ENCODE results near the gene ACTR2. TPM values are rescaled to one million over a fixed set of nuclear protein-coding genes. Genes with fewer than 3 reads are reported as not detected.
"Not testable (repeated sequence)": the region's sequence is repeated elsewhere in the genome, so short reads cannot be mapped to it uniquely, and the experiment has no call there.

The ACTR2 gene
- polyA plus RNA-seq, 1 donor from 2014 or later = 118 TPM

GRCh38 chr2:65240657-65241056 lies 13.0 kb downstream of the ACTR2 start:
- no peaks in the 10 kb centered on the region for H3K9me3 ChIP-seq (ENCODE audit: low read length)
- no peaks in the 10 kb centered on the region for H3K27me3 ChIP-seq (ENCODE audit: insufficient read depth, low read depth, low read length)
- no peaks in the 10 kb centered on the region for H3F3A ChIP-seq (ENCODE audit: insufficient read depth, low read length, poor library complexity, severe bottlenecking)
- H2AFZ ChIP-seq (ENCODE audit: low read depth, low read length) = no peak overlapping the region
- no peak overlapping the region for H3K4me2 ChIP-seq (ENCODE audit: low read length)
- H4K20me1 ChIP-seq (ENCODE audit: insufficient read depth) = no peaks in the 10 kb centered on the region
- no peak for TF ChIP-seq EP300 (conservative IDR thresholded peaks at IDR 0.05; ENCODE audit: poor library complexity, severe bottlenecking)
- TF ChIP-seq POLR2AphosphoS5 (IDR thresholded peaks at IDR 0.05) = no peak
- no peak for TF ChIP-seq SMC3 (conservative IDR thresholded peaks at IDR 0.05; ENCODE audit: poor library complexity)
- TF ChIP-seq TAF1 (IDR thresholded peaks at IDR 0.05; ENCODE audit: low read depth) = no peak
- no peak for TF ChIP-seq EZH2 (IDR thresholded peaks at IDR 0.05; ENCODE audit: borderline replicate concordance, insufficient read depth, low read length, poor library complexity, severe bottlenecking)
- no peak for TF ChIP-seq MXI1 (conservative IDR thresholded peaks at IDR 0.05; ENCODE audit: poor library complexity, severe bottlenecking)
- no peak for TF ChIP-seq RAD21 (conservative IDR thresholded peaks at IDR 0.05)
- TF ChIP-seq REST (IDR thresholded peaks at IDR 0.05; ENCODE audit: borderline replicate concordance) = no peak
- TF ChIP-seq CTCF (IDR thresholded peaks at IDR 0.05; ENCODE audit: poor library complexity, severe bottlenecking) = no peak
- H3K9me2 ChIP-seq (ENCODE audit: insufficient read depth, low read length) = no peaks in the 10 kb centered on the region
- peaks cover 20% of the 10 kb centered on the region for H3K79me2 ChIP-seq (replicated peaks; ENCODE audit: insufficient read depth, low read length)
- no peak overlapping the region for H3K9ac ChIP-seq (ENCODE audit: low read length)
- H3K4me3 ChIP-seq (ENCODE audit: low read length) = no peak overlapping the region
- H3K36me3 ChIP-seq (ENCODE audit: insufficient read depth, low read length) = peaks cover 9% of the 10 kb centered on the region
- no peak overlapping the region for H3K27ac ChIP-seq (ENCODE audit: low read length)

GRCh38 chr2:65244452-65244851 lies 16.8 kb downstream of the ACTR2 start:
- not testable (repeated sequence) for H3K27me3 ChIP-seq (ENCODE audit: insufficient read depth, low read depth, low read length); H3K9ac ChIP-seq (ENCODE audit: low read length); H3K4me3 ChIP-seq (ENCODE audit: low read length); H3K4me2 ChIP-seq (ENCODE audit: low read length); H2AFZ ChIP-seq (ENCODE audit: low read depth, low read length); H3K79me2 ChIP-seq (replicated peaks; ENCODE audit: insufficient read depth, low read length); H4K20me1 ChIP-seq (ENCODE audit: insufficient read depth); H3K36me3 ChIP-seq (ENCODE audit: insufficient read depth, low read length); H3F3A ChIP-seq (ENCODE audit: insufficient read depth, low read length, poor library complexity, severe bottlenecking); H3K27ac ChIP-seq (ENCODE audit: low read length); H3K9me3 ChIP-seq (ENCODE audit: low read length); H3K9me2 ChIP-seq (ENCODE audit: insufficient read depth, low read length)

- TF ChIP-seq SMC3 (conservative IDR thresholded peaks at IDR 0.05; ENCODE audit: poor library complexity) (no peak), TAF1 (IDR thresholded peaks at IDR 0.05; ENCODE audit: low read depth) (no peak), EP300 (conservative IDR thresholded peaks at IDR 0.05; ENCODE audit: poor library complexity, severe bottlenecking) (no peak), POLR2AphosphoS5 (IDR thresholded peaks at IDR 0.05) (no peak), REST (IDR thresholded peaks at IDR 0.05; ENCODE audit: borderline replicate concordance) (no peak), EZH2 (IDR thresholded peaks at IDR 0.05; ENCODE audit: borderline replicate concordance, insufficient read depth, low read length, poor library complexity, severe bottlenecking) (no peak), MXI1 (conservative IDR thresholded peaks at IDR 0.05; ENCODE audit: poor library complexity, severe bottlenecking) (no peak), CTCF (IDR thresholded peaks at IDR 0.05; ENCODE audit: poor library complexity, severe bottlenecking) (no peak), RAD21 (conservative IDR thresholded peaks at IDR 0.05) (no peak)
These were observed 25.0 kb downstream of the ACTR2 start for GRCh38 chr2:65252640-65253039.

More at GRCh38 chr2:65252640-65253039, 25.0 kb downstream of the ACTR2 start:
- Histone ChIP-seq H3K4me3 (ENCODE audit: low read length) (no peak overlapping the region), H3K4me2 (ENCODE audit: low read length) (no peak overlapping the region), H3K27me3 (ENCODE audit: insufficient read depth, low read depth, low read length) (no peaks in the 10 kb centered on the region), H3K36me3 (ENCODE audit: insufficient read depth, low read length) (no peaks in the 10 kb centered on the region), H3K9ac (ENCODE audit: low read length) (no peak overlapping the region), H3K79me2 (replicated peaks; ENCODE audit: insufficient read depth, low read length) (no peaks in the 10 kb centered on the region), H3K9me2 (ENCODE audit: insufficient read depth, low read length) (no peaks in the 10 kb centered on the region), H3K27ac (ENCODE audit: low read length) (no peak overlapping the region), H2AFZ (ENCODE audit: low read depth, low read length) (no peak overlapping the region), H3F3A (ENCODE audit: insufficient read depth, low read length, poor library complexity, severe bottlenecking) (no peaks in the 10 kb centered on the region), H3K9me3 (ENCODE audit: low read length) (no peaks in the 10 kb centered on the region), H4K20me1 (ENCODE audit: insufficient read depth) (no peaks in the 10 kb centered on the region)
